GM13976 (cell line): Measurements from ENCODE around the gene TDRD15.

Experiments used
- DNase-seq: peaks from one replicate; pipeline ENCODE4 v3.0.0; 2012; ENCODE audit warnings: low spot score
- CTCF ChIP-seq: IDR thresholded peaks from 2 replicates; pipeline ENCODE4 v1.5.1; 2012; ENCODE audit warnings: borderline replicate concordance, mild to moderate bottlenecking; ENCODE audit not compliant: insufficient read depth; ENCODE audit errors: extremely low read depth, missing control alignments, control extremely low read depth
- in situ Hi-C: fragments of 300-500 bp; cut with MboI; formaldehyde crosslinking; loops from one replicate; pipeline ENCODE4 v1.12.0; 2022; ENCODE audit warnings: low sequenced_read_pairs, mixed read lengths, inconsistent platforms; ENCODE audit not compliant: unreplicated experiment

TDRD15 gene

GRCh38 chr2:21183306-21183705 is 59.5 kb downstream of the TDRD15 start:
- DNase-seq = no peak
- in situ Hi-C loops = no loop called here
- no peak for TF ChIP-seq CTCF

- in situ Hi-C loops = no loop called here
- no peak for TF ChIP-seq CTCF
- no peak for DNase-seq
Observed at GRCh38 chr2:21183726-21184125, 60.0 kb downstream of the TDRD15 start.

- in situ Hi-C loops = no loop called here
- no peak for DNase-seq
- no peak for TF ChIP-seq CTCF
Observed at GRCh38 chr2:21191535-21191934, 67.8 kb downstream of the TDRD15 start.
